ENCODE results near the gene LRP1B. TPM values are rescaled to one million over a fixed set of nuclear protein-coding genes. Genes with fewer than 3 reads are reported as not detected.

Gene LRP1B
- total RNA-seq, 4 donors from 2014 or later: 3.3 to 11.1 (median 4.6) TPM

DNA sequence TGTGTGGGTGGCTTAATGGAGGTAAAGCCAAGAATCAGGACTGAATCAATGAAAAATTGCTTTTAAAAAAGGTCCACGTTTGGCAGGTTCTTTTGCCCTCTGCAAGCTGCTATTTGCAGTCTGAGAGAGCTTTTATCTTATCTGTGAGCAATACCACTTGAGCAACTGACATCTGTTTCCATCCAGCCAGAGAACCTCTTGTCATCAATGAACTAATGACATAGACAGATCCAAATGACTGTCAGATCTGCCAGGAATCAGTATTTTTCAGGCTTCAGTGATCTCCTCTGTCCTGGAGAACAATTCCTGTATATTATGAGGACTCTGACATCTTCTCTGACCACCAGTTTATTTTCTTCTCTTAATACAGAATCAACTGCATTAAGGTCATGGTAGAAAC, 608.1 kb downstream of the LRP1B start:
- DNase-seq (no peak), ATAC-seq (no peak)
- no peak overlapping the region for H3K4me3 ChIP-seq
- in situ Hi-C loops (cut with MboI; ENCODE audit: low sequenced_read_pairs in 4 of 4) (no loop called here), intact Hi-C loops (cut with DNase I; ENCODE audit: low total_unique reads) (no loop called here)
- no peaks in the 10 kb centered on the region for H3K36me3 ChIP-seq
- no peak overlapping the region for H3K27ac ChIP-seq
- H3K27me3 ChIP-seq: no peaks in the 10 kb centered on the region
- H3K4me1 ChIP-seq: no peaks in the 10 kb centered on the region
- H3K9me3 ChIP-seq: no peaks in the 10 kb centered on the region
- TF ChIP-seq POLR2A (IDR thresholded peaks at IDR 0.05): no peak
- TF ChIP-seq, protein P1, sequence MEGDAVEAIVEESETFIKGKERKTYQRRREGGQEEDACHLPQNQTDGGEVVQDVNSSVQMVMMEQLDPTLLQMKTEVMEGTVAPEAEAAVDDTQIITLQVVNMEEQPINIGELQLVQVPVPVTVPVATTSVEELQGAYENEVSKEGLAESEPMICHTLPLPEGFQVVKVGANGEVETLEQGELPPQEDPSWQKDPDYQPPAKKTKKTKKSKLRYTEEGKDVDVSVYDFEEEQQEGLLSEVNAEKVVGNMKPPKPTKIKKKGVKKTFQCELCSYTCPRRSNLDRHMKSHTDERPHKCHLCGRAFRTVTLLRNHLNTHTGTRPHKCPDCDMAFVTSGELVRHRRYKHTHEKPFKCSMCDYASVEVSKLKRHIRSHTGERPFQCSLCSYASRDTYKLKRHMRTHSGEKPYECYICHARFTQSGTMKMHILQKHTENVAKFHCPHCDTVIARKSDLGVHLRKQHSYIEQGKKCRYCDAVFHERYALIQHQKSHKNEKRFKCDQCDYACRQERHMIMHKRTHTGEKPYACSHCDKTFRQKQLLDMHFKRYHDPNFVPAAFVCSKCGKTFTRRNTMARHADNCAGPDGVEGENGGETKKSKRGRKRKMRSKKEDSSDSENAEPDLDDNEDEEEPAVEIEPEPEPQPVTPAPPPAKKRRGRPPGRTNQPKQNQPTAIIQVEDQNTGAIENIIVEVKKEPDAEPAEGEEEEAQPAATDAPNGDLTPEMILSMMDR (IDR thresholded peaks at IDR 0.05 in 4 of 5, conservative IDR thresholded peaks at IDR 0.05 in 1 of 5): no peak

DNA sequence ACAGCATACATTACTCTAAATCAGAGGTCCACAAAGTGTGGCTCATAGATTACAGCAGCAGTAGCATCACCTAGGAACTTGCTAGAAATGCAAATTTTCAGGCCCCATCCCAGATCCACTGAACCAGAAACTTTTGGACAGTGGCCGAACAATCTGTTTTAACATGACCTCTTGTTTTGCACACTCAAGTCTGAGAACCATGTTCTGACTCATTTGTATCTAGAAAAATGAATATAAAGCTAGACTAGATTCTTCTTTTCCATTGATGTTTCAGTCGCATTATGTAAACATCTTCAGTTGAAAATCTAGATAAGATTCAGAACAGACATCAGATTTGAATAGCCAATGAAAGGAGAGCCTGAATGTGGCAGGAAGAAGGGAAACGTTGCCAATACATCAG, 608.8 kb downstream of the LRP1B start:
- Histone ChIP-seq H3K4me1 (no peaks in the 10 kb centered on the region), H3K9me3 (no peaks in the 10 kb centered on the region), H3K27me3 (no peaks in the 10 kb centered on the region), H3K36me3 (no peaks in the 10 kb centered on the region), H3K4me3 (no peak overlapping the region), H3K27ac (no peak overlapping the region)
- in situ Hi-C loops (cut with MboI; ENCODE audit: low sequenced_read_pairs in 4 of 4): no loop called here
- TF ChIP-seq, protein P1 (IDR thresholded peaks at IDR 0.05 in 4 of 5, conservative IDR thresholded peaks at IDR 0.05 in 1 of 5): no peak
- TF ChIP-seq POLR2A (IDR thresholded peaks at IDR 0.05): no peak
- intact Hi-C loops (cut with DNase I; ENCODE audit: low total_unique reads): no loop called here
- DNase-seq: no peak
- ATAC-seq: no peak

DNA sequence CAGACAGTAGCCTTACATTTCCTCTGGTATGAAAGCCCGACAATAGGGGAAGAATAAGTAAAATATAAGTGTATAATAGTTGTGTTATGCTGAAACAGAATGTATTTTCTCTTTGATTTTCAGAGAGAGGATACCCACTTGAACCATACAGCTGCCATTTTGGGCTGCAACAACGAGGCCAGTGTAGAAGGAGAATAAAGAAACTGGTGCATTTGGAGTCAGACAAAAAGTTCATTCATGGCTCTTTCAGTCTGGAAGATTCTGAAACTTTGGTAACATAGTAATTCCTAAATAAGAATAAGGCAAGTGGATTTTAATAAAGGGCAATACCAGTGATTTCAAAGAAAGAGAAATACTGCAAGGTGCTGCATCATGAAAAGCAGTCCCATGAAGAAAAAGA, 610.9 kb downstream of the LRP1B start:
- Histone ChIP-seq H3K27me3 (no peaks in the 10 kb centered on the region), H3K36me3 (no peaks in the 10 kb centered on the region), H3K4me1 (no peaks in the 10 kb centered on the region), H3K4me3 (no peak overlapping the region), H3K27ac (no peak overlapping the region), H3K9me3 (no peaks in the 10 kb centered on the region)
- in situ Hi-C loops (cut with MboI; ENCODE audit: low sequenced_read_pairs in 4 of 4): no loop called here
- TF ChIP-seq, protein P1 (IDR thresholded peaks at IDR 0.05 in 4 of 5, conservative IDR thresholded peaks at IDR 0.05 in 1 of 5): no peak
- no peak for TF ChIP-seq POLR2A (IDR thresholded peaks at IDR 0.05)
- no peak for DNase-seq
- no peak for ATAC-seq
- intact Hi-C loops (cut with DNase I; ENCODE audit: low total_unique reads): no loop called here

DNA sequence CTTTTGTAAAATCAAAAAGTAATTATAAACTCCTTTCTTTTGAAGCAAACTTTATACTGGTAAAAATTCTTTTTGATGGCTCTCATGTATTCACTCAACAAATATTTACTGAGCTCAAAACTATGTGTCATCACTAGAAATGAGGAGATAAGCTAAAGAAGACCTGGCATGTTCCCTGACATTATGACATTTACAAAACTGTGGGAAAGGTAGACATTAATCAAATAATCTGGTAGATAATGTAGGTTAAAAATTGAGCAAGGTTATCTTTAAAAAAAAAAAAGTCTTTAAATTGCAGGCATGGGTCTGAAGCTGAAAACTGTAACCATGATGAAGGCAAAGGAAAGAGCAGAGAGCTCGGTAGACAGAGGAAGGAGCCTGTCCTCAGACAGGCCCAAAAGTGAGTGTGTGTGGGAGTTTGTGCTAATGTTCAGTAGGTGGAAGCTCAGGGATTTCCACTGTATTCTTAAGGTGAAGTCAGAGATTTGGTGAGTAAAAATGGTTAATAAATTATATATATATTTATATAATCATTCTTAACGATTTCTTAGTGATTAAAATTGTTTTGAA, 612.9 kb downstream of the LRP1B start:
- H3K27ac ChIP-seq: no peak overlapping the region
- in situ Hi-C loops (cut with MboI; ENCODE audit: low sequenced_read_pairs in 4 of 4) (no loop called here), intact Hi-C loops (cut with DNase I; ENCODE audit: low total_unique reads) (no loop called here)
- no peaks in the 10 kb centered on the region for H3K4me1 ChIP-seq
- H3K36me3 ChIP-seq: no peaks in the 10 kb centered on the region
- no peaks in the 10 kb centered on the region for H3K27me3 ChIP-seq
- ATAC-seq (no peak), DNase-seq (no peak)
- H3K4me3 ChIP-seq: no peak overlapping the region
- H3K9me3 ChIP-seq: no peaks in the 10 kb centered on the region
- TF ChIP-seq, protein P1 (IDR thresholded peaks at IDR 0.05 in 4 of 5, conservative IDR thresholded peaks at IDR 0.05 in 1 of 5): no peak
- no peak for TF ChIP-seq POLR2A (IDR thresholded peaks at IDR 0.05)
